Vagina (tissue), 2 donors: ENCODE data around the gene PHPT1. TPM values are rescaled to one million over a fixed set of nuclear protein-coding genes. Genes with fewer than 3 reads are reported as not detected.

Experiments
- DNase-seq, 2 donors: peaks; one replicate each; pipeline ENCODE4 v3.0.0-alpha.2; 2017; ENCODE audit errors: extremely low spot score in 2 of 2
- H3K27ac ChIP-seq: fragments of 200-600 bp; sonication (generic); one replicate; pipeline ENCODE4 v1.5.1; 2019
- H3K27me3 ChIP-seq: fragments of 200-600 bp; sonication (generic); one replicate; pipeline ENCODE4 v1.5.1; 2019
- H3K36me3 ChIP-seq, 2 donors: fragments of 200-600 bp; sonication (generic); one replicate each; pipeline ENCODE4 v1.5.1; 2017 to 2019
- H3K4me1 ChIP-seq: fragments of 200-600 bp; sonication (generic); one replicate; pipeline ENCODE4 v1.5.1; 2019
- H3K4me3 ChIP-seq, 2 donors: fragments of 200-600 bp; sonication (generic); 1 replicate in 1 of 2; 2 replicates in 1 of 2; pipeline ENCODE4 v1.5.1; 2016 to 2019
- H3K9me3 ChIP-seq: fragments of 200-600 bp; sonication (generic); one replicate; pipeline ENCODE4 v1.5.1; 2019
- POLR2A ChIP-seq, 2 donors: fragments of 450-650 bp; IDR thresholded peaks; one replicate each; pipeline ENCODE4 v1.6.1; 2017; ENCODE audit warnings: antibody characterized with exemption in 2 of 2, mild to moderate bottlenecking in 2 of 2, moderate library complexity in 2 of 2
- POLR2AphosphoS5 ChIP-seq, 2 donors: sonication (generic); formaldehyde crosslinking; IDR thresholded peaks; one replicate each; pipeline ENCODE4 v1.9.0; 2017; ENCODE audit warnings: antibody characterized with exemption in 2 of 2, mild to moderate bottlenecking in 2 of 2, low read depth in 1 of 2; ENCODE audit not compliant: insufficient read depth in 1 of 2
- intact Hi-C: fragments of 100-400 bp; cut with DNase I; formaldehyde crosslinking; loops from one replicate; pipeline ENCODE4 v1.15.1; 2023
- total RNA-seq: library from RNA; depleted of rRNA; stranded (reverse); fragments of >200 nt; gene quantifications from one replicate; pipeline ENCODE4 v1.2.3, GENCODE V29; 2016
- TF ChIP-seq, protein P1 (sequence below), 3 experiments: fragments of 450-650 bp in 2 of 3; fragments of 200-600 bp in 1 of 3; sonication (generic) in 1 of 3; IDR thresholded peaks; one replicate each; pipeline ENCODE4 v1.5.1; 2017 to 2019; ENCODE audit warnings: antibody characterized with exemption in 3 of 3, mild to moderate bottlenecking in 2 of 3, moderate library complexity in 2 of 3

Gene PHPT1
- total RNA-seq, 1 donor from 2014 or later, result 38.1 TPM

DNA sequence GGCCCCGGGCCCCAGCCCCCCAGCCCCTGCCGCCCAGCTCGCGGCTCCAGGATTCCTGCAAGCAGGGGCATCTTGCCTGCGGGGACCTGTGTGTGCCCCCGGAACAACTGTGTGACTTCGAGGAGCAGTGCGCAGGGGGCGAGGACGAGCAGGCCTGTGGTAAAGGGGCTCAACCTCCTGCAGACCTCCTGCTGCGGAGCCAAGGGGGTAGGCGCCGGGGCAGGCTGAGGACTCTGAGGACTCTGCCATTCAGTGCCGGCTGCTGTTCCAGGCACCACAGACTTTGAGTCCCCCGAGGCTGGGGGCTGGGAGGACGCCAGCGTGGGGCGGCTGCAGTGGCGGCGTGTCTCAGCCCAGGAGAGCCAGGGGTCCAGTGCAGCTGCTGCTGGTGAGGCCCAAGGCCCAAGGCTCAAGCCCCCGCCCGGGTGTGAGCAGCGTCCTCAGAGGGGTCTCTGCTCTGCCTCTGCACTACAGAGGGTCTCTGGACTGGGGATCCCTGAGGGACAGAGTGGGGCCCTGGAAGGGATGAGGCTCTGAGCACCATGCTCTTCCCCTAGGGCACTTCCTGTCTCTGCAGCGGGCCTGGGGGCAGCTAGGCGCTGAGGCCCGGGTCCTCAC is 6.4 kb downstream of the PHPT1 start:
- H3K27ac ChIP-seq, result no peak overlapping the region
- peaks cover 22% of the 10 kb centered on the region for H3K4me1 ChIP-seq
- DNase-seq, result no peak
- no peaks in the 10 kb centered on the region for H3K9me3 ChIP-seq
- peaks cover 0 to 3% of the 10 kb centered on the region in 2 donors for H3K36me3 ChIP-seq
- H3K27me3 ChIP-seq, result no peaks in the 10 kb centered on the region
- TF ChIP-seq, protein P1, sequence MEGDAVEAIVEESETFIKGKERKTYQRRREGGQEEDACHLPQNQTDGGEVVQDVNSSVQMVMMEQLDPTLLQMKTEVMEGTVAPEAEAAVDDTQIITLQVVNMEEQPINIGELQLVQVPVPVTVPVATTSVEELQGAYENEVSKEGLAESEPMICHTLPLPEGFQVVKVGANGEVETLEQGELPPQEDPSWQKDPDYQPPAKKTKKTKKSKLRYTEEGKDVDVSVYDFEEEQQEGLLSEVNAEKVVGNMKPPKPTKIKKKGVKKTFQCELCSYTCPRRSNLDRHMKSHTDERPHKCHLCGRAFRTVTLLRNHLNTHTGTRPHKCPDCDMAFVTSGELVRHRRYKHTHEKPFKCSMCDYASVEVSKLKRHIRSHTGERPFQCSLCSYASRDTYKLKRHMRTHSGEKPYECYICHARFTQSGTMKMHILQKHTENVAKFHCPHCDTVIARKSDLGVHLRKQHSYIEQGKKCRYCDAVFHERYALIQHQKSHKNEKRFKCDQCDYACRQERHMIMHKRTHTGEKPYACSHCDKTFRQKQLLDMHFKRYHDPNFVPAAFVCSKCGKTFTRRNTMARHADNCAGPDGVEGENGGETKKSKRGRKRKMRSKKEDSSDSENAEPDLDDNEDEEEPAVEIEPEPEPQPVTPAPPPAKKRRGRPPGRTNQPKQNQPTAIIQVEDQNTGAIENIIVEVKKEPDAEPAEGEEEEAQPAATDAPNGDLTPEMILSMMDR (IDR thresholded peaks at IDR 0.05), result no peak
- TF ChIP-seq POLR2AphosphoS5 (IDR thresholded peaks at IDR 0.05; ENCODE audit: insufficient read depth in 1 of 2, low read depth in 1 of 2) (no peak), POLR2A (IDR thresholded peaks at IDR 0.05) (no peak)
- intact Hi-C loops, result loop anchor here (2.0 kb wide), 1 partner anchor 35 kb away; no protein-coding TSS in a partner anchor
- H3K4me3 ChIP-seq, result no peak overlapping the region

DNA sequence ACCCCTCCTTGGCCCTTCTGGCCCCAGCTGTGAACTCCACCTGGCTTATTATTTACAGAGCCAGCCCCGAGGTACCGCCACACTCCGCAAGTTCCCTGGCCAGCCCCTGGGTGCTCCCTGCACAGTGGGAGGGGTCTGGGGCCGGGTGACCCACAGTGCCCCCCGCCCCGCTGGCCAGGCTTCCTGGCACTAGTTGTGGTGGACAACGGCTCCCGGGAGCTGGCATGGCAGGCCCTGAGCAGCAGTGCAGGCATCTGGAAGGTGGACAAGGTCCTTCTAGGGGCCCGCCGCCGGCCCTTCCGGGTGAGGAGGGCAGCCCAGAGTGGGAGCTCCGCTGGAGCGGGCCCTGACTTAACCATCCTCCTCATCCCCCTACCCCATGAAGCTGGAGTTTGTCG is 6.9 kb downstream of the PHPT1 start:
- Histone ChIP-seq H3K4me1 (peaks cover 18% of the 10 kb centered on the region), H3K27me3 (no peaks in the 10 kb centered on the region), H3K36me3 (peaks cover 0 to 8% of the 10 kb centered on the region in 2 donors), H3K4me3 (no peak overlapping the region), H3K9me3 (no peaks in the 10 kb centered on the region), H3K27ac (no peak overlapping the region)
- no peak for TF ChIP-seq POLR2A (IDR thresholded peaks at IDR 0.05)
- TF ChIP-seq, protein P1 (IDR thresholded peaks at IDR 0.05), result no peak
- no peak for TF ChIP-seq POLR2AphosphoS5 (IDR thresholded peaks at IDR 0.05; ENCODE audit: insufficient read depth in 1 of 2, low read depth in 1 of 2)
- DNase-seq, result no peak
- intact Hi-C loops, result no loop called here

DNA sequence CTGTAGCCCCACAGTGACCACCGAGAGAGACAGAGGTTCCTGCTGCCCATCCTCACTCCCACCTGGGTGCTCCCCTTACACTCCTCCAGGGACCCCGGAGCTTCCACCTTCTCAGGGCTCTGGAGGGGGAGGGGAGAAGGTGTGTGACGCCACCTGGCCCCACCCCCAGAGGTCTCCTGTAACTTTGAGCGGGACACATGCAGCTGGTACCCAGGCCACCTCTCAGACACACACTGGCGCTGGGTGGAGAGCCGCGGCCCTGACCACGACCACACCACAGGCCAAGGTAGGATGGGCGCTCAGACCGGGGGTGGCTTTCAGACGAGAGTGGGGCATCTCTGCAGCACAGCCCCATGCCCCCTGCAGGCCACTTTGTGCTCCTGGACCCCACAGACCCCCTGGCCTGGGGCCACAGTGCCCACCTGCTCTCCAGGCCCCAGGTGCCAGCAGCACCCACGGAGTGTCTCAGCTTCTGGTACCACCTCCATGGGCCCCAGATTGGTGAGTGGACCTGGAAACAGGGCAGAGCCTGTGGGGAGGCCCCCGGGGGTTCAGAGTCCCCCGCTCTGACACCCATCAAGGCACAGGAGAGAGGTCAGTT is 7.4 kb downstream of the PHPT1 start:
- H3K36me3 ChIP-seq, result peaks cover 0 to 14% of the 10 kb centered on the region in 2 donors
- DNase-seq, result no peak
- H3K27ac ChIP-seq, result no peak overlapping the region
- H3K4me1 ChIP-seq, result peaks cover 18% of the 10 kb centered on the region
- H3K9me3 ChIP-seq, result no peaks in the 10 kb centered on the region
- TF ChIP-seq, protein P1 (IDR thresholded peaks at IDR 0.05), result no peak
- TF ChIP-seq POLR2AphosphoS5 (IDR thresholded peaks at IDR 0.05; ENCODE audit: insufficient read depth in 1 of 2, low read depth in 1 of 2), result no peak
- TF ChIP-seq POLR2A (IDR thresholded peaks at IDR 0.05), result no peak
- intact Hi-C loops, result no loop called here
- H3K4me3 ChIP-seq, result no peak overlapping the region
- no peaks in the 10 kb centered on the region for H3K27me3 ChIP-seq

DNA sequence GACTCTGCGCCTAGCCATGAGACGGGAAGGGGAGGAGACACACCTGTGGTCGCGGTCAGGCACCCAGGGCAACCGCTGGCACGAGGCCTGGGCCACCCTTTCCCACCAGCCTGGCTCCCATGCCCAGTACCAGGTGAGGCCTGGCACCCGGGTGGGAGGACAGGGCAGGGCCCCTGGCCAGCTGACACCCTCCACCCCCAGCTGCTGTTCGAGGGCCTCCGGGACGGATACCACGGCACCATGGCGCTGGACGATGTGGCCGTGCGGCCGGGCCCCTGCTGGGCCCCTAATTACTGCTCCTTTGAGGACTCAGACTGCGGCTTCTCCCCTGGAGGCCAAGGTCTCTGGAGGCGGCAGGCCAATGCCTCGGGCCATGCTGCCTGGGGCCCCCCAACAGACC is 8.0 kb downstream of the PHPT1 start:
- Histone ChIP-seq H3K9me3 (no peaks in the 10 kb centered on the region), H3K4me1 (peaks cover 18% of the 10 kb centered on the region), H3K27me3 (no peaks in the 10 kb centered on the region), H3K36me3 (peaks cover 0 to 19% of the 10 kb centered on the region in 2 donors), H3K4me3 (no peak overlapping the region), H3K27ac (no peak overlapping the region)
- DNase-seq, result no peak
- TF ChIP-seq POLR2AphosphoS5 (IDR thresholded peaks at IDR 0.05; ENCODE audit: insufficient read depth in 1 of 2, low read depth in 1 of 2), result no peak
- TF ChIP-seq, protein P1 (IDR thresholded peaks at IDR 0.05), result no peak
- TF ChIP-seq POLR2A (IDR thresholded peaks at IDR 0.05), result no peak
- intact Hi-C loops, result no loop called here
